ENCODE measurements around the gene RPS15. TPM values are rescaled to one million over a fixed set of nuclear protein-coding genes. Genes with fewer than 3 reads are reported as not detected.

Gene RPS15
- total and polyA plus RNA-seq, 2 donors (not counting 3 experiments of a cell fraction or from before 2014, with no cell fraction given), result 1,260 to 3,270 TPM

- no peak for TF ChIP-seq EZH2 (IDR thresholded peaks at IDR 0.05; ENCODE audit: borderline replicate concordance, low read depth, low read length, severe bottlenecking)
- no peak for TF ChIP-seq GATA2 (IDR thresholded peaks at IDR 0.05; ENCODE audit: insufficient read depth, insufficient read length, low read depth, low read length)
- no peak for TF ChIP-seq FOS (IDR thresholded peaks at IDR 0.05; ENCODE audit: borderline replicate concordance, insufficient read depth, low read length)
- no peak for TF ChIP-seq CTCF (IDR thresholded peaks at IDR 0.05; ENCODE audit: extremely low read depth in 1 of 2, insufficient read depth in 1 of 2, low read depth in 1 of 2, low read length in 2 of 2)
These were observed 16.3 kb upstream of the RPS15 start for GRCh38 chr19:1421958-1422305.

GRCh38 chr19:1422360-1422759, 15.8 kb upstream of the RPS15 start:
- FAIRE-seq (no peak), DNase-seq (ENCODE audit: low read depth, low spot score) (no peak)
- Histone ChIP-seq H3K79me2 (ENCODE audit: control insufficient read depth, insufficient read depth, low read length) (peaks cover 61% of the 10 kb centered on the region), H3K27ac (ENCODE audit: insufficient read depth, low read depth, low read length) (no peak overlapping the region), H3K9me3 (replicated peaks; ENCODE audit: control insufficient read depth, insufficient read depth, low read length) (no peaks in the 10 kb centered on the region), H3K4me1 (ENCODE audit: control insufficient read depth, extremely low read depth, insufficient read depth, low read length) (no peaks in the 10 kb centered on the region), H3K36me3 (ENCODE audit: control insufficient read depth in 2 of 2, extremely low read depth in 1 of 2, insufficient read depth in 2 of 2, low read length in 2 of 2) (peaks cover 26 to 71% of the 10 kb centered on the region in 2 experiments), H2AFZ (ENCODE audit: low read depth, low read length) (no peak overlapping the region), H3K4me2 (ENCODE audit: insufficient read depth, low read length) (no peak overlapping the region), H3K9ac (replicated peaks; ENCODE audit: extremely low read depth, insufficient read depth, low read length) (no peak overlapping the region), H4K20me1 (replicated peaks; ENCODE audit: control insufficient read depth, extremely low read depth, insufficient read depth, low read length) (peaks cover 2% of the 10 kb centered on the region), H3K9me1 (replicated peaks; ENCODE audit: control insufficient read depth, extremely low read depth, insufficient read depth, low read length) (no peaks in the 10 kb centered on the region), H3K27me3 (ENCODE audit: control insufficient read depth in 2 of 2, insufficient read depth in 2 of 2, low read length in 2 of 2) (no peaks in the 10 kb centered on the region), H3K4me3 (replicated peaks in 1 of 3; ENCODE audit: insufficient read depth in 1 of 3, low read depth in 1 of 3, low read length in 3 of 3) (no peak overlapping the region)
- intact Hi-C loops (cut with micrococcal nuclease) (no loop called here), dilution Hi-C loops (cut with MboI; ENCODE audit: extremely low pct_ligation_motif_present, low sequenced_read_pairs) (no loop called here)
- no TSS peak for BruUV-seq (replicated peaks)
- POLR2A ChIA-PET, result no interaction called here
- TF ChIP-seq FOS (IDR thresholded peaks at IDR 0.05; ENCODE audit: borderline replicate concordance, insufficient read depth, low read length) (no peak), EZH2 (IDR thresholded peaks at IDR 0.05; ENCODE audit: borderline replicate concordance, low read depth, low read length, severe bottlenecking) (no peak), MYC (IDR thresholded peaks at IDR 0.05; ENCODE audit: low read depth, low read length) (no peak)
- CTCF ChIA-PET, result no interaction called here

More at GRCh38 chr19:1421958-1422305, 16.3 kb upstream of the RPS15 start:
- peaks cover 2% of the 10 kb centered on the region for H4K20me1 ChIP-seq (replicated peaks; ENCODE audit: control insufficient read depth, extremely low read depth, insufficient read depth, low read length)
- no peak overlapping the region for H3K27ac ChIP-seq (ENCODE audit: insufficient read depth, low read depth, low read length)
- H3K4me3 ChIP-seq (replicated peaks in 1 of 3; ENCODE audit: insufficient read depth in 1 of 3, low read depth in 1 of 3, low read length in 3 of 3), result no peak overlapping the region
- no peaks in the 10 kb centered on the region for H3K4me1 ChIP-seq (ENCODE audit: control insufficient read depth, extremely low read depth, insufficient read depth, low read length)
- no peak for FAIRE-seq
- H3K9me3 ChIP-seq (replicated peaks; ENCODE audit: control insufficient read depth, insufficient read depth, low read length), result no peaks in the 10 kb centered on the region
- no peak overlapping the region for H2AFZ ChIP-seq (ENCODE audit: low read depth, low read length)
- H3K79me2 ChIP-seq (ENCODE audit: control insufficient read depth, insufficient read depth, low read length), result peaks cover 65% of the 10 kb centered on the region
- peaks cover 26 to 74% of the 10 kb centered on the region in 2 experiments for H3K36me3 ChIP-seq (ENCODE audit: control insufficient read depth in 2 of 2, extremely low read depth in 1 of 2, insufficient read depth in 2 of 2, low read length in 2 of 2)
- no peak for DNase-seq (ENCODE audit: low read depth, low spot score)
- H3K9me1 ChIP-seq (replicated peaks; ENCODE audit: control insufficient read depth, extremely low read depth, insufficient read depth, low read length), result no peaks in the 10 kb centered on the region
- no peaks in the 10 kb centered on the region for H3K27me3 ChIP-seq (ENCODE audit: control insufficient read depth in 2 of 2, insufficient read depth in 2 of 2, low read length in 2 of 2)
- ChIA-PET POLR2A (no interaction called here), CTCF (no interaction called here)
- intact Hi-C loops (cut with micrococcal nuclease) (no loop called here), dilution Hi-C loops (cut with MboI; ENCODE audit: extremely low pct_ligation_motif_present, low sequenced_read_pairs) (no loop called here)
- no peak overlapping the region for H3K4me2 ChIP-seq (ENCODE audit: insufficient read depth, low read length)
- no peak overlapping the region for H3K9ac ChIP-seq (replicated peaks; ENCODE audit: extremely low read depth, insufficient read depth, low read length)
- BruUV-seq (replicated peaks), result no TSS peak
